Measurements from ENCODE around the gene PPARA.

- TF ChIP-seq CTCF (IDR thresholded peaks at IDR 0.05; ENCODE audit: low read depth, low read length) (no peak), EZH2phosphoT487 (IDR thresholded peaks at IDR 0.05; ENCODE audit: low read depth) (no peak)
These were observed 26.5 kb upstream of the PPARA start for GRCh38 chr22:46123694-46124382.

All from OCI-LY3 (cell line).